Progenitor cell of endocrine pancreas (in vitro differentiated cells): ENCODE results near the gene MAP3K3. TPM values are rescaled to one million over a fixed set of nuclear protein-coding genes. Genes with fewer than 3 reads are reported as not detected.

Source experiments
- DNase-seq: peaks from one replicate; pipeline ENCODE4 v3.0.0; 2021; ENCODE audit warnings: low spot score; ENCODE audit not compliant: unreplicated experiment
- H3K27ac Mint-ChIP-seq: 2 replicates; pipeline ENCODE4 v1.8.0; 2021; ENCODE audit warnings: mild to moderate bottlenecking, moderate library complexity, mixed read lengths
- H3K27me3 Mint-ChIP-seq: 2 replicates; pipeline ENCODE4 v1.8.0; 2021; ENCODE audit warnings: mixed read lengths
- H3K36me3 Mint-ChIP-seq: 2 replicates; pipeline ENCODE4 v1.8.0; 2022; ENCODE audit warnings: mixed read lengths; ENCODE audit not compliant: insufficient read depth
- H3K4me1 Mint-ChIP-seq: 2 replicates; pipeline ENCODE4 v1.8.0; 2021; ENCODE audit warnings: low read depth, mixed read lengths
- H3K4me3 Mint-ChIP-seq: 2 replicates; pipeline ENCODE4 v1.8.0; 2021; ENCODE audit warnings: low read depth, mild to moderate bottlenecking, moderate library complexity, mixed read lengths
- H3K9me3 Mint-ChIP-seq: 2 replicates; pipeline ENCODE4 v1.8.0; 2021; ENCODE audit warnings: low read depth, mixed read lengths
- CTCF ChIP-seq: fragments of 200-600 bp; sonication (generic); IDR thresholded peaks from one replicate; pipeline ENCODE4 v1.5.0; 2021; ENCODE audit warnings: antibody characterized with exemption, mild to moderate bottlenecking; ENCODE audit not compliant: unreplicated experiment
- total RNA-seq: library from RNA; stranded (reverse); gene quantifications from 2 replicates; pipeline ENCODE4 v1.2.1, GENCODE V29; 2021

Gene MAP3K3
- total RNA-seq, 1 donor from 2014 or later, result 19.1 TPM

GRCh38 chr17:63676584-63676983 lies 54.4 kb downstream of the MAP3K3 start:
- TF ChIP-seq CTCF, result no peak
- no peak overlapping the region for H3K27ac Mint-ChIP-seq
- no peak for DNase-seq
- H3K9me3 Mint-ChIP-seq, result no peaks in the 10 kb centered on the region
- no peaks in the 10 kb centered on the region for H3K27me3 Mint-ChIP-seq
- no peak overlapping the region for H3K4me3 Mint-ChIP-seq
- no peaks in the 10 kb centered on the region for H3K4me1 Mint-ChIP-seq
- peaks cover 3% of the 10 kb centered on the region for H3K36me3 Mint-ChIP-seq

DNA sequence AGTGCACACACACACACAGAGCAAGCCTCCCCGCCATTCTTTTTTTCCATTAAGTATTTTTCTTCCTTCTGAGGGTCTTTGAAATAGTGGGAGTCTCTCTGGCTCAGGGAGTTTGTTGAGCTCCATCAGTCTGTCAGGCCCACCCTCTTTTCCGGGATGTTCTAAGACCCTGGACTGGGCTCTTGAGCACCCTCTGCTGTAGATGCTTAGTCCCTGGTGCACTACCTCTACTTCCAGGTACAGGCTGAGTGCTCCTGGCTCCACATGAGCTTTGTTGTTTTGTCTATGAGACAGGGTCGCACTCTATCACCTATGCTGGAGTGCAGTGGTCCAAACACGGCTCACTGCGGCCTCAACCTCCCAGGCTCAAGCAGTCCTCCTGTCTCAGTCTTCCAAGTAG lies 57.0 kb downstream of the MAP3K3 start:
- H3K27ac Mint-ChIP-seq, result no peak overlapping the region
- peak; percentile 24 for TF ChIP-seq CTCF
- H3K4me3 Mint-ChIP-seq, result no peak overlapping the region
- no peaks in the 10 kb centered on the region for H3K4me1 Mint-ChIP-seq
- DNase-seq, result no peak
- H3K36me3 Mint-ChIP-seq, result peaks cover 3% of the 10 kb centered on the region
- H3K9me3 Mint-ChIP-seq, result no peaks in the 10 kb centered on the region
- H3K27me3 Mint-ChIP-seq, result no peaks in the 10 kb centered on the region

GRCh38 chr17:63680700-63681099 lies 58.5 kb downstream of the MAP3K3 start:
- H3K27ac Mint-ChIP-seq, result no peak overlapping the region
- H3K36me3 Mint-ChIP-seq, result no peaks in the 10 kb centered on the region
- no peak for TF ChIP-seq CTCF
- no peaks in the 10 kb centered on the region for H3K4me1 Mint-ChIP-seq
- no peaks in the 10 kb centered on the region for H3K27me3 Mint-ChIP-seq
- no peak for DNase-seq
- no peaks in the 10 kb centered on the region for H3K9me3 Mint-ChIP-seq
- H3K4me3 Mint-ChIP-seq, result no peak overlapping the region

- H3K4me3 Mint-ChIP-seq, result no peak overlapping the region
- H3K27ac Mint-ChIP-seq, result no peak overlapping the region
- TF ChIP-seq CTCF, result no peak
These were observed 59.3 kb downstream of the MAP3K3 start for GRCh38 chr17:63681530-63681929.

GRCh38 chr17:63682441-63682840 lies 60.2 kb downstream of the MAP3K3 start:
- H3K4me1 Mint-ChIP-seq, result no peaks in the 10 kb centered on the region
- H3K9me3 Mint-ChIP-seq, result no peaks in the 10 kb centered on the region
- H3K36me3 Mint-ChIP-seq, result no peaks in the 10 kb centered on the region

More at GRCh38 chr17:63681530-63681929, 59.3 kb downstream of the MAP3K3 start:
- Mint-ChIP-seq H3K36me3 (no peaks in the 10 kb centered on the region), H3K4me1 (no peaks in the 10 kb centered on the region), H3K27me3 (no peaks in the 10 kb centered on the region), H3K9me3 (no peaks in the 10 kb centered on the region)
- no peak for DNase-seq

More at GRCh38 chr17:63682441-63682840, 60.2 kb downstream of the MAP3K3 start:
- Mint-ChIP-seq H3K27ac (no peak overlapping the region), H3K27me3 (no peaks in the 10 kb centered on the region), H3K4me3 (no peak overlapping the region)
- DNase-seq, result no peak
- TF ChIP-seq CTCF, result no peak
